IMR-90 (cell line): Measurements from ENCODE around the gene UBR1. TPM values are rescaled to one million over a fixed set of nuclear protein-coding genes. Genes with fewer than 3 reads are reported as not detected.

ENCODE experiments used
- ATAC-seq: fragments of 200-7000 bp; cut with Tn5 transposase; 2 replicates; pipeline ENCODE4 v1.9.1; 2020; ENCODE audit warnings: low read depth, mild to moderate bottlenecking, moderate library complexity
- BruUV-seq: library from RNA; stranded (reverse); fragments of 400-500 nt; replicated peaks from 2 replicates; lab custom pipeline; 2021; lab: Mats Ljungman, UMichigan
- CTCF ChIA-PET: fragments of 300-600 bp; formaldehyde crosslinking; extraction: SDS; loops from one replicate; lab custom pipeline; 2021; ENCODE audit warnings: antibody characterized with exemption; lab: Yijun Ruan, JAX
- POLR2A ChIA-PET: fragments of 300-600 bp; sonication (Branson Sonifier 250); formaldehyde crosslinking; loops from one replicate; lab custom pipeline; 2022; ENCODE audit warnings: antibody characterized with exemption; ENCODE audit not compliant: unreplicated experiment; lab: Charles Lee
- DNase-seq: peaks from one replicate; pipeline ENCODE4 v3.0.0; 2013
- H2AFZ ChIP-seq: replicated peaks from 2 replicates; pipeline ENCODE3; 2013; ENCODE audit warnings: low read length, mild to moderate bottlenecking; ENCODE audit not compliant: poor library complexity
- H2AK5ac ChIP-seq: 2 replicates; pipeline ENCODE4 v1.6.1; 2013; ENCODE audit warnings: low read depth, low read length, inconsistent platforms
- H2AK9ac ChIP-seq: replicated peaks from 2 replicates; pipeline ENCODE3; 2013; ENCODE audit warnings: mild to moderate bottlenecking, low read depth, low read length, moderate library complexity; ENCODE audit not compliant: poor library complexity
- H2BK120ac ChIP-seq: 2 replicates; pipeline ENCODE4 v1.6.1; 2013; ENCODE audit warnings: low read depth, low read length, inconsistent platforms
- H2BK15ac ChIP-seq: 3 replicates; pipeline ENCODE4 v1.6.1; 2013; ENCODE audit warnings: low read depth, low read length, inconsistent platforms
- H2BK20ac ChIP-seq: 2 replicates; pipeline ENCODE4 v1.6.1; 2013; ENCODE audit warnings: low read depth, mild to moderate bottlenecking, inconsistent platforms, low read length, moderate library complexity
- H2BK5ac ChIP-seq: 2 replicates; pipeline ENCODE4 v1.6.1; 2013; ENCODE audit warnings: mild to moderate bottlenecking, low read depth, low read length, inconsistent platforms; ENCODE audit not compliant: poor library complexity, severe bottlenecking
- H3K14ac ChIP-seq: replicated peaks from 2 replicates; pipeline ENCODE4 v1.6.1; 2013; ENCODE audit warnings: low read depth, low read length, inconsistent platforms
- H3K18ac ChIP-seq: 2 replicates; pipeline ENCODE4 v1.6.1; 2013; ENCODE audit warnings: low read depth, low read length, control low read depth
- H3K23ac ChIP-seq: 2 replicates; pipeline ENCODE4 v1.6.1; 2013; ENCODE audit warnings: low read depth, low read length, inconsistent platforms
- H3K27ac ChIP-seq: 2 replicates; pipeline ENCODE4 v1.5.1; 2013; ENCODE audit warnings: mild to moderate bottlenecking, control low read depth, low read length; ENCODE audit not compliant: insufficient read depth
- H3K27me3 ChIP-seq: 2 replicates; pipeline ENCODE4 v1.6.1; 2013; ENCODE audit warnings: low read length; ENCODE audit not compliant: control insufficient read depth, insufficient read depth
- H3K36me3 ChIP-seq: 2 replicates; pipeline ENCODE4 v1.6.1; 2013; ENCODE audit warnings: low read length, mixed read lengths; ENCODE audit not compliant: control insufficient read depth, insufficient read depth
- H3K4ac ChIP-seq: 2 replicates; pipeline ENCODE4 v1.6.1; 2013; ENCODE audit warnings: low read depth, low read length, inconsistent platforms
- H3K4me1 ChIP-seq: 2 replicates; pipeline ENCODE4 v1.6.1; 2013; ENCODE audit warnings: low read length, mixed read lengths; ENCODE audit not compliant: control insufficient read depth, insufficient read depth
- H3K4me2 ChIP-seq: 2 replicates; pipeline ENCODE4 v1.6.1; 2013; ENCODE audit warnings: low read depth, mild to moderate bottlenecking, control low read depth, low read length, moderate library complexity
- H3K4me3 ChIP-seq: 2 replicates; pipeline ENCODE4 v1.5.1; 2013; ENCODE audit warnings: low read depth, mild to moderate bottlenecking, control low read depth, low read length, moderate library complexity; ENCODE audit not compliant: insufficient read depth
- H3K56ac ChIP-seq: 2 replicates; pipeline ENCODE4 v1.6.1; 2013; ENCODE audit warnings: low read length, inconsistent platforms; ENCODE audit not compliant: insufficient read depth; ENCODE audit errors: extremely low read depth
- H3K79me1 ChIP-seq, 2 experiments: 2 replicates each; pipeline ENCODE4 v1.6.1; 2013; ENCODE audit warnings: low read length in 2 of 2, inconsistent platforms in 1 of 2, low read depth in 1 of 2
- H3K9ac ChIP-seq: 2 replicates; pipeline ENCODE4 v1.6.1; 2013; ENCODE audit warnings: low read depth, low read length, control low read depth
- H3K9me1 ChIP-seq: 2 replicates; pipeline ENCODE4 v1.6.1; 2013; ENCODE audit warnings: low read length, inconsistent platforms; ENCODE audit not compliant: insufficient read depth
- H3K9me3 ChIP-seq: 2 replicates; pipeline ENCODE4 v1.6.1; 2013; ENCODE audit warnings: low read length; ENCODE audit not compliant: control insufficient read depth, insufficient read depth
- H4K20me1 ChIP-seq: 2 replicates; pipeline ENCODE4 v1.6.1; 2013; ENCODE audit warnings: low read length, inconsistent platforms; ENCODE audit not compliant: insufficient read depth
- H4K5ac ChIP-seq: 2 replicates; pipeline ENCODE4 v1.6.1; 2013; ENCODE audit warnings: mild to moderate bottlenecking, low read depth, low read length, control low read depth
- H4K8ac ChIP-seq, 2 experiments: 2 replicates each; pipeline ENCODE4 v1.6.1; 2013; ENCODE audit warnings: low read depth in 2 of 2, low read length in 2 of 2, control low read depth in 1 of 2, inconsistent platforms in 1 of 2
- H4K91ac ChIP-seq: 2 replicates; pipeline ENCODE4 v1.6.1; 2013; ENCODE audit warnings: low read depth, low read length, inconsistent platforms; ENCODE audit not compliant: insufficient read depth
- CHD1 ChIP-seq: IDR thresholded peaks from 2 replicates; pipeline ENCODE4 v1.6.1; 2012; ENCODE audit warnings: low read depth, low read length, improper control_type of control experiment
- FOS ChIP-seq: fragments of 150-350 bp; IDR thresholded peaks from 2 replicates; pipeline ENCODE4 v1.6.1; 2016; ENCODE audit warnings: low read depth, low read length
- MAFK ChIP-seq: IDR thresholded peaks from 2 replicates; pipeline ENCODE4 v1.6.1; 2012; ENCODE audit warnings: low read depth, low read length, improper control_type of control experiment
- RAD21 ChIP-seq: IDR thresholded peaks from 2 replicates; pipeline ENCODE4 v1.6.1; 2012; ENCODE audit warnings: low read length, improper control_type of control experiment
- WGBS, 2 experiments: methylation state at CpG; one replicate each; pipeline versions ENCODE4 v1.1.5 to v1.1.7; 2013; ENCODE audit warnings: missing lambda C conversion rate in 2 of 2; ENCODE audit not compliant: insufficient read length in 1 of 2; ENCODE audit errors: extremely low coverage in 2 of 2; 5-methylcytosine and 5-hydroxymethylcytosine counted together
- dilution Hi-C: fragments of 300-500 bp; cut with HindIII; formaldehyde crosslinking; loops from one replicate; pipeline ENCODE4 v1.14.3; 2018; ENCODE audit warnings: low sequenced_read_pairs; ENCODE audit not compliant: unreplicated experiment
- in situ Hi-C: fragments of 300-500 bp; cut with MboI; formaldehyde crosslinking; loops from 3 replicates; pipeline ENCODE4 v1.14.3; 2019; ENCODE audit warnings: low sequenced_read_pairs, inconsistent platforms, mixed read lengths
- intact Hi-C: fragments of 100-400 bp; cut with micrococcal nuclease; formaldehyde crosslinking; loops from 2 replicates; pipeline ENCODE4 v1.10.0; 2022
- polyA plus RNA-seq, 3 experiments: library from polyadenylated mRNA; depleted of rRNA; stranded (reverse); fragments of >200 nt; gene quantifications; 2 replicates each; pipeline ENCODE4 v1.2.3, GENCODE V29; 2012; ENCODE audit warnings: low replicate concordance in 1 of 3
- total RNA-seq: library from RNA; depleted of rRNA; stranded (reverse); fragments of >200 nt; gene quantifications from 2 replicates; pipeline ENCODE4 v1.2.3, GENCODE V29; 2012
- TF ChIP-seq, protein P1 (sequence below): fragments of 150-350 bp; IDR thresholded peaks from 2 replicates; pipeline ENCODE4 v1.6.1; 2017; ENCODE audit warnings: mild to moderate bottlenecking, antibody characterized with exemption, low read length, low read depth
- TF ChIP-seq, protein P2 (sequence below): fragments of 150-350 bp; IDR thresholded peaks from 2 replicates; pipeline ENCODE4 v1.6.1; 2016; ENCODE audit warnings: low read depth, mild to moderate bottlenecking, low read length, moderate library complexity, borderline replicate concordance

UBR1 gene
- total and polyA plus RNA-seq, 2 of the 4 experiments (the other 2 are of a cell fraction), result 6.5 to 30.1 TPM

DNA sequence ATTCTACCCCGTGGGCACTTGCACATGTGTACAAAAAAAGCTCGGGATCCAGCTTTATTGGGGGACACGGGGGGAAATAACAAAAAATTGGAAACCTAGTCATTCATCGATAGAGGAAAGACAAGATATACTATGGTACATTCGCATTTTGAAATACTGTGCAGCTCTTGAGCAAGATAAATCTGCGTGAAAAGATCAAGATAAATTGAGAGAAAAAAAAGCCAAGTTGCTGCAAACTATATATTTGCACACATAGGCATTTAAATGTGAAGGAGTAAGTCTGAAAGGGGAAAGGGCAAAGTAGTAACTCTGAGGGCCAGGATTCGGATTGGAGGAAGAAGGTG, 620 bp upstream of the UBR1 start:
- Histone ChIP-seq H3K4me3 (peak overlapping the region; percentile 85), H3K18ac (peak overlapping the region; percentile 27; the same call in 1 of the 2 replicates), H3K56ac (peak overlapping the region; percentile 71), H4K91ac (peak overlapping the region; percentile 77; the same call in 1 of the 2 replicates), H3K9me1 (no peaks in the 10 kb centered on the region), H3K9me3 (no peaks in the 10 kb centered on the region), H4K5ac (peak overlapping the region; percentile 75), H3K23ac (peak overlapping the region; percentile 75), H3K14ac (peak overlapping the region; percentile 96), H3K4ac (peak overlapping the region; percentile 88), H2BK120ac (peak overlapping the region; percentile 44; the same call in 1 of the 2 replicates), H2AK5ac (no peak overlapping the region), H2BK5ac (peak overlapping the region; percentile 82), H2BK20ac (no peak overlapping the region), H3K4me2 (peak overlapping the region; percentile 64), H2AFZ (peak overlapping the region; percentile 98), H4K8ac (peak overlapping the region; percentile 84 to 98), H3K4me1 (0 out of 2 replicates have a peak, but pooled peaks cover 2% of the 10 kb centered on the region), H3K36me3 (peaks cover 1% of the 10 kb centered on the region; the same call in 1 of the 2 replicates), H3K9ac (peak overlapping the region; percentile 69), H4K20me1 (no peaks in the 10 kb centered on the region), H3K27me3 (no peaks in the 10 kb centered on the region), H2AK9ac (no peak overlapping the region), H3K79me1 (peaks cover 12 to 34% of the 10 kb centered on the region in 2 experiments), H2BK15ac (no peak overlapping the region), H3K27ac (peak overlapping the region; percentile 74)
- DNase-seq (no peak), ATAC-seq (no peak)
- dilution Hi-C loops, result no loop called here
- TF ChIP-seq, protein P1, sequence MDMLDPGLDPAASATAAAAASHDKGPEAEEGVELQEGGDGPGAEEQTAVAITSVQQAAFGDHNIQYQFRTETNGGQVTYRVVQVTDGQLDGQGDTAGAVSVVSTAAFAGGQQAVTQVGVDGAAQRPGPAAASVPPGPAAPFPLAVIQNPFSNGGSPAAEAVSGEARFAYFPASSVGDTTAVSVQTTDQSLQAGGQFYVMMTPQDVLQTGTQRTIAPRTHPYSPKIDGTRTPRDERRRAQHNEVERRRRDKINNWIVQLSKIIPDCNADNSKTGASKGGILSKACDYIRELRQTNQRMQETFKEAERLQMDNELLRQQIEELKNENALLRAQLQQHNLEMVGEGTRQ, result no peak
- peak; percentile 32; the same call in 1 of the 2 replicates for TF ChIP-seq MAFK
- TF ChIP-seq CHD1, result no peak
- no peak for TF ChIP-seq FOS
- TF ChIP-seq, protein P2, sequence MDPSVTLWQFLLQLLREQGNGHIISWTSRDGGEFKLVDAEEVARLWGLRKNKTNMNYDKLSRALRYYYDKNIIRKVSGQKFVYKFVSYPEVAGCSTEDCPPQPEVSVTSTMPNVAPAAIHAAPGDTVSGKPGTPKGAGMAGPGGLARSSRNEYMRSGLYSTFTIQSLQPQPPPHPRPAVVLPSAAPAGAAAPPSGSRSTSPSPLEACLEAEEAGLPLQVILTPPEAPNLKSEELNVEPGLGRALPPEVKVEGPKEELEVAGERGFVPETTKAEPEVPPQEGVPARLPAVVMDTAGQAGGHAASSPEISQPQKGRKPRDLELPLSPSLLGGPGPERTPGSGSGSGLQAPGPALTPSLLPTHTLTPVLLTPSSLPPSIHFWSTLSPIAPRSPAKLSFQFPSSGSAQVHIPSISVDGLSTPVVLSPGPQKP, result no peak
- no peak for TF ChIP-seq RAD21
- ChIA-PET CTCF (no interaction called here), POLR2A (interaction anchor here (0.7 to 1.1 kb wide), 2 partner anchors 20 to 1440 kb away, joined by 3 to 5 read pairs; no protein-coding TSS in a partner anchor)
- in situ Hi-C loops, result no loop called here
- no CpG with 5 or more reads among the region's 7 CpGs for WGBS, 2 experiments
- BruUV-seq, result no TSS peak
- intact Hi-C loops, result no loop called here
